ENCODE results near the gene EGLN3. TPM values are rescaled to one million over a fixed set of nuclear protein-coding genes. Genes with fewer than 3 reads are reported as not detected.

EGLN3 gene
- total and polyA plus RNA-seq, 8 donors: 13.9 to 71.2 (median 26.6) TPM

GRCh38 chr14:33880330-33880729 is 70.5 kb downstream of the EGLN3 start:
- no peak overlapping the region for H3K4me3 ChIP-seq
- H3K9me3 ChIP-seq: peaks cover 0 to 32% (median 18%) of the 10 kb centered on the region in 4 donors
- intact Hi-C loops (cut with DNase I; ENCODE audit: low total_unique reads): no loop called here
- no peaks in the 10 kb centered on the region for H3K4me1 ChIP-seq
- WGBS, 5 donors: 83 to 94% (median 88%) methylated on average over 1 of the region's 1 CpG
- no peak for DNase-seq
- H3K27me3 ChIP-seq: no peaks in the 10 kb centered on the region
- TF ChIP-seq, protein P1, sequence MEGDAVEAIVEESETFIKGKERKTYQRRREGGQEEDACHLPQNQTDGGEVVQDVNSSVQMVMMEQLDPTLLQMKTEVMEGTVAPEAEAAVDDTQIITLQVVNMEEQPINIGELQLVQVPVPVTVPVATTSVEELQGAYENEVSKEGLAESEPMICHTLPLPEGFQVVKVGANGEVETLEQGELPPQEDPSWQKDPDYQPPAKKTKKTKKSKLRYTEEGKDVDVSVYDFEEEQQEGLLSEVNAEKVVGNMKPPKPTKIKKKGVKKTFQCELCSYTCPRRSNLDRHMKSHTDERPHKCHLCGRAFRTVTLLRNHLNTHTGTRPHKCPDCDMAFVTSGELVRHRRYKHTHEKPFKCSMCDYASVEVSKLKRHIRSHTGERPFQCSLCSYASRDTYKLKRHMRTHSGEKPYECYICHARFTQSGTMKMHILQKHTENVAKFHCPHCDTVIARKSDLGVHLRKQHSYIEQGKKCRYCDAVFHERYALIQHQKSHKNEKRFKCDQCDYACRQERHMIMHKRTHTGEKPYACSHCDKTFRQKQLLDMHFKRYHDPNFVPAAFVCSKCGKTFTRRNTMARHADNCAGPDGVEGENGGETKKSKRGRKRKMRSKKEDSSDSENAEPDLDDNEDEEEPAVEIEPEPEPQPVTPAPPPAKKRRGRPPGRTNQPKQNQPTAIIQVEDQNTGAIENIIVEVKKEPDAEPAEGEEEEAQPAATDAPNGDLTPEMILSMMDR (IDR thresholded peaks at IDR 0.05): no peak
- no peak for TF ChIP-seq POLR2A (IDR thresholded peaks at IDR 0.05)
- TF ChIP-seq EP300 (IDR thresholded peaks at IDR 0.05): no peak
- H3K27ac ChIP-seq: no peak overlapping the region
- no peaks in the 10 kb centered on the region for H3K36me3 ChIP-seq

GRCh38 chr14:33879684-33880286 is 71.1 kb downstream of the EGLN3 start:
- Histone ChIP-seq H3K9me3 (peaks cover 0 to 35% (median 19%) of the 10 kb centered on the region in 4 donors), H3K36me3 (no peaks in the 10 kb centered on the region), H3K4me3 (no peak overlapping the region), H3K27me3 (no peaks in the 10 kb centered on the region), H3K27ac (no peak overlapping the region), H3K4me1 (no peaks in the 10 kb centered on the region)
- TF ChIP-seq EP300 (IDR thresholded peaks at IDR 0.05): no peak
- TF ChIP-seq, protein P1 (IDR thresholded peaks at IDR 0.05): no peak
- no peak for TF ChIP-seq POLR2A (IDR thresholded peaks at IDR 0.05)
- TF ChIP-seq POLR2AphosphoS5 (IDR thresholded peaks at IDR 0.05): no peak
- 80 to 96% (median 95%) methylated on average over 3 of the region's 3 CpGs for WGBS, 5 donors
- intact Hi-C loops (cut with DNase I; ENCODE audit: low total_unique reads): no loop called here
- DNase-seq: no peak

GRCh38 chr14:33876274-33876673 is 74.6 kb downstream of the EGLN3 start:
- intact Hi-C loops (cut with DNase I; ENCODE audit: low total_unique reads): no loop called here
- 94 to 98% (median 97%) methylated on average over 2 of the region's 2 CpGs for WGBS, 5 donors
- DNase-seq: no peak
- TF ChIP-seq POLR2AphosphoS5 (IDR thresholded peaks at IDR 0.05) (no peak), EP300 (IDR thresholded peaks at IDR 0.05) (no peak), POLR2A (IDR thresholded peaks at IDR 0.05) (no peak)
- TF ChIP-seq, protein P1 (IDR thresholded peaks at IDR 0.05): no peak
- no peaks in the 10 kb centered on the region for H3K4me1 ChIP-seq
- peaks cover 0 to 28% (median 16%) of the 10 kb centered on the region in 4 donors for H3K9me3 ChIP-seq
- H3K27me3 ChIP-seq: no peaks in the 10 kb centered on the region
- H3K4me3 ChIP-seq: no peak overlapping the region
- H3K27ac ChIP-seq: no peak overlapping the region
- H3K36me3 ChIP-seq: no peaks in the 10 kb centered on the region
